Measurements from ENCODE around the gene ADAMTS17.

Gene ADAMTS17, protein sequence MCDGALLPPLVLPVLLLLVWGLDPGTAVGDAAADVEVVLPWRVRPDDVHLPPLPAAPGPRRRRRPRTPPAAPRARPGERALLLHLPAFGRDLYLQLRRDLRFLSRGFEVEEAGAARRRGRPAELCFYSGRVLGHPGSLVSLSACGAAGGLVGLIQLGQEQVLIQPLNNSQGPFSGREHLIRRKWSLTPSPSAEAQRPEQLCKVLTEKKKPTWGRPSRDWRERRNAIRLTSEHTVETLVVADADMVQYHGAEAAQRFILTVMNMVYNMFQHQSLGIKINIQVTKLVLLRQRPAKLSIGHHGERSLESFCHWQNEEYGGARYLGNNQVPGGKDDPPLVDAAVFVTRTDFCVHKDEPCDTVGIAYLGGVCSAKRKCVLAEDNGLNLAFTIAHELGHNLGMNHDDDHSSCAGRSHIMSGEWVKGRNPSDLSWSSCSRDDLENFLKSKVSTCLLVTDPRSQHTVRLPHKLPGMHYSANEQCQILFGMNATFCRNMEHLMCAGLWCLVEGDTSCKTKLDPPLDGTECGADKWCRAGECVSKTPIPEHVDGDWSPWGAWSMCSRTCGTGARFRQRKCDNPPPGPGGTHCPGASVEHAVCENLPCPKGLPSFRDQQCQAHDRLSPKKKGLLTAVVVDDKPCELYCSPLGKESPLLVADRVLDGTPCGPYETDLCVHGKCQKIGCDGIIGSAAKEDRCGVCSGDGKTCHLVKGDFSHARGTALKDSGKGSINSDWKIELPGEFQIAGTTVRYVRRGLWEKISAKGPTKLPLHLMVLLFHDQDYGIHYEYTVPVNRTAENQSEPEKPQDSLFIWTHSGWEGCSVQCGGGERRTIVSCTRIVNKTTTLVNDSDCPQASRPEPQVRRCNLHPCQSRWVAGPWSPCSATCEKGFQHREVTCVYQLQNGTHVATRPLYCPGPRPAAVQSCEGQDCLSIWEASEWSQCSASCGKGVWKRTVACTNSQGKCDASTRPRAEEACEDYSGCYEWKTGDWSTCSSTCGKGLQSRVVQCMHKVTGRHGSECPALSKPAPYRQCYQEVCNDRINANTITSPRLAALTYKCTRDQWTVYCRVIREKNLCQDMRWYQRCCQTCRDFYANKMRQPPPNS

DNA sequence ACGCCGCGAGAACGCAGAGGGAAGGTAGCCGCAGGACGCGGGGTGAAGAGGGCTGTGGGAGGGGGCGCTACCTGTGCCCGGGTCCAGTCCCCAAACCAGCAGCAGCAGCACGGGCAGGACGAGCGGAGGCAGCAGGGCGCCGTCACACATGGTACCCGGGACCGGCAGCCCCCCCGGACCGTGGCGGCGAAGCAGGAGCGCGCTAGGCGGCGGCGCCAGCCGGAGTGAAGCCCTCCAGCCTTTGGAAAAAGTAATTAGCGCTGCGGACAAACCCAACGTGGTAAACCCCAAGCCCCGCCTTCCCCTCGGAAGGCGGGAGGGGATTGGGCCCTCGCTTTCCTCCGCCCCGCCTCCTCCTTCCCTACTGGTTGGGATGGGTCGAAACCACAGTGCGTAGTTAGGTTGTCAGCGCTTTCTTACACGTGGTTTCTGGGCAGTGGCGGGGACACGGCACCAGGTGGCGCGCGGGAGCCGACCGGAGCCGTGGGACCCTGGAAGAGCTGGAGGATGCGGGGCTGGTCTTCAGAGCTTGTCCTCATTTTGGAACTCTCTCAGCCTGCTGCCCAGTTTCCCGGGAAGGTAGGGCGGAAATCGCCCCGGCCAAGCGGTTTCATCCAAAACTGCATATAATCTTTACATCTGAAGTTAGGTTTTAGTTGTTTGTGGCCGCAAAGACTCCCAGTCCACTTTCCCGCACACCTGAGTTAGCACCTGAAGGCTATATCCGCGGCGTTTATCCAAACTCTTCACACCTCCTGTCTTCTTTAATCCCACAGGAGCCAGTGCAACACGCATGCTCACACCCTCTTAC, at the start of gene ADAMTS17:
Gene ADAMTS17, minus strand, starts transcription at position 226 of the 811 bp plus-strand sequence. Its CDS starts 76 bp downstream, at position 150.
- peak; percentile 90 to 98 for DNase-seq

DNA sequence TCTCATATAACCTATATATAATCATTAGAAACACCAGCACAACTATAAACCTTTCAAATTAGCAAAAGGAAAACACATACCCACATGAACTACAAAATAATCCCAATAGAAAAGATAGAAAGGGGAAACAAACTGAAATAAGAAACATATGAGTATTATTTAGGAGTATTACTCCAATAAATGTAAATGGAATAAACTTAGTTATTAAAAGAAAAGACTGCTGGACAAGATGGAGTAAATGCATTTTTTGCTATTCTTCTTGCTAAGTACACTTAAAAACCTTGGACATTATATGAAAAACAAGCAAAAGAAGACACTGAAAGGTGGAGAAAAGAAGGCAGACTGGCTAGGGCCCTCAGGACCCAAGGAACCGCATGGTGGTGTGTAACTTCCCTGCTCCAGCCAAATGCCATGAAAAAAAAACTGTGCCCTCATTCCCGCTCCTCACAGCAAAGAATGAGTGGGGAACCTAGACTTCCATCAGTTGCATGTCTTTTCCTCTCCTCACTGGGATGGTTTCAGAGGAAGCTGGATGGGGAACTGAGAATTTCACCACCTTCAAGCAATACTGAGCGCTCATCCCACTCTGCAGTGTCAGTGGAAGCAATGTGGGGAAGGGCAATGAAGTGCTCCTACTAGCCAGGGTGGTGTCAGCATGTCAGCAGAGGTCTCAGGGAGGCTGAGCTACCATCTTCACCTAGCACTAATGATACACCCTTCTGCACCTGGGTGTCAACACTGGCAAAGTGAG, 43.7 kb upstream of the ADAMTS17 start:
- DNase-seq, result no peak

DNA sequence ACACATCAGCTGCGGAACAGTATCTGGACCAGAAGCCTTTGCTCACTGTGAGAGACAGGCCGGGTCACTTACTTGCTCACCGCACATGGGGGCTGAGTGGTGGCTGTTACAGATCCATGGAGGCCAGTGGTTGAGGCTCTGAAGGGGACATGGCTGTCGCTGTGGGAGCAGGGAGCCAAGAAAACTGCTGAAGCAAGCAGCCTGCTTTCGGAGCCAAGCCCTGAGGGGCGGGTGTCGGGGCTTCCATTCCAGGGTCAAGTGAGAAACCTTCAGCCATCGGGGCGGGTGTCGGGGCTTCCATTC, 42.3 kb upstream of the ADAMTS17 start:
- DNase-seq, result no peak

DNA sequence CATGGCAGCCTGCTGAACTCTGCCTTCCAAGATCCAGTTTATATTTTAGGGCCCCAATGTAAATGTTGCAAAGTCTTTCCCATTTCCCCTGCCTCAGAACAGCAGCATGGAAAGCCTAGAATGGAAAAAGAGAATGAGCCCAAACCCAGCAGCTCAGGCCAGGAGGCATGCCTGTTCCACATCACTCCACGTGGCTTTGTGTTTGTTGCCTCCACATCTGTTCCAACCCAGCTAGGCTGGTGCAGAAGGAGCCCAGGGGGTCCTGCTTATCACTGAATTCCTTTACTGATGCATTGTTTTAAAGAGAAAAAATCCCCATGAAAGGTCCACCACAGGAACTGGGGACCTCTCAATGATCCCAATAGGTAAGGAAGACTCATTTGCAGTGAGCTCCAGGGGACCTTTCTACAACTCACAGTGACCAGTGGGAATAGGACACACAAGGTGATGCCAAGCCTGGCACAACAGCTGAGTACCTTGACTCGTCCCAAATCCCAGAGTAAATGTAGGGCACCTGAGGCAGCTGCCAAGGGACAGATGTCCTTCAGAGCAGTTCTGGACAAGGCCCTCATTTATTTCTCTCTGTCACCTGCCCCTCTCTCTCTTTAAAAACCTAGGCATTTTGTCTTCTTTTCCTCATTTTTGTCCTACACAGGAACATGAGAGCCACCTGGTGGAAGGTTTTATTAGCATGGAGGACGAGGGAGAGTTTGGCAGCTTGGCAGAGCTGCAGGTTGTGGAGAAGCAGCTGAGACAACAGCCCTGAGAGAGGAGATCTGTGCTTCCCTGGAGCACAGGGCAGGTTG, 41.7 kb upstream of the ADAMTS17 start:
- DNase-seq, result peak in 1 of 2 experiments; percentile 38

DNA sequence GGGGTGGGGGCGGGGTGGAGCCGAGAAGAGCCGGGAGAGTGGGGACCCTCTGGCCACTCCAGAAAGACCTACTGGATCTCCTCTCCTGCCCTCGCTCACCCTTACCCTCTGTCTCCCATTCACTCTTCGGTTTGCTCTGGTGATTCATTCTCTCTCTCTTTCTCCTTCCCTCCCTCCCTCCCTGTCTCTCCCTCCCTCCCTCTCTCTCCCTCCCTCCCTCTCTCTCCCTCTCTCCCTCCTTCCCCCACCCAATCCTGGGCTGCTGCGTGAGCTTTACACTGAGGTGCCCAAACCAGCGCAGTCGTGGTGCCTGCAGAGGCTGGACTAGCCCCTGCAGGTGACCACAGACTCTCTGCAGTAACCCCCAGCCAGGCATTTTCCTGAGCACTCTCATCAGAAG, 32.2 kb upstream of the ADAMTS17 start:
- no peak for DNase-seq

DNA sequence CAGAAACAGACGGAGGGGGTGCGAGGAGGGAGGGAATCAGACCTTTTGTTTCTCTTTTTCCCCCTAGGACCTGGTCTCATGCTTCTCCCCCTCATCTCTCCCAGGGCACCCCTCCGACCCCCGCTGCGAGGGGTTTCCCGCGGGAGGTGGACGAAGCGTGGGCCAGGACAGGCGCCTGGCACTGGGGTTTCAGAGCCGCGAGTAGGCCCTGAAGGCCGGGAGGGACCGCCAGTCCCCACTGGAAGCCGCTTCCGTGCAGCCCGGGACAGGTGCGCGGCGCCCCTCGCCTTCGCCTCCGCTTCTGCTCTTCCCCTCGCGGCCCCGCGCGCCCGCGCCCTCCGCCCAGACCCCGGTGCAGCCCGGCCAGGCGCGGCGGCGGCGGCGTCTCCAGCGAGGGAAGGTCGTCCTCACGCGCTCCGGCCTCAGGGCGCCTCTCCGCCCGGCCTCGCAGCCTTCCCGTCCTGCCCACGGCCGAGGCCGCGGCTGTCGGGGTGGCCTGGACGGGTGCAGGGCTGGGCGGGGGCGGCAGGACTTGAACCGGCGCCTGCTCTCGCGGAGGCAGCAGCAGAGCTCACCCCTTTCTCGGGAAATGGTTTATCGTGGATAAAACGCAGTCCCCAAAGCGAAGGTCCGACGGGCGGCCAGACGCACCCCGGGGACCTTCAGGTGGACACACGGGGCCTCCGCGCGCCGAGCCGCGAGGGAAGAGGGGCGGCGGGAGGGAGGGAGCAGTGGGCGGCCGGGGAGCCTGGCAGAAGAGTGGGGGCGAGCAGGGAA, 31.5 kb upstream of the ADAMTS17 start:
- no peak for DNase-seq

DNA sequence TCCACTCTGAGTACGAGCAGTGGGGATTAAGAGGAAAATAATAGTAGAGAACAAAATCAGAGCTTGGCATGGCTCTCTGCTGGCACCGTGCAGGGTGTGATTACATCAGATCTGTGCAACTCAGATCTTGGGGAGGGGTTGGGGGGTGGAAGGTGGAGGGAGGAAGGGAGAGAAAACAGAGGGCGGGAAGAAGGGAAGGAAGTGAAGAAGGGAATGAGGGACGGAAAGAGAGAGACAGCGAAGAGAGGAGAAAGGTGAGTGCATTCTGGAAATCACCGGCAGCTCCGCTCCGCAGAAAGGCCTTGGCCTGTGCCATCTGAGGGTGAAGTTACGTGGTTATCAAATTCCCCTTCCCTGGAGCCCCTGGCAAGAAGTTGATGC, 31.0 kb upstream of the ADAMTS17 start:
- DNase-seq, result no peak

DNA sequence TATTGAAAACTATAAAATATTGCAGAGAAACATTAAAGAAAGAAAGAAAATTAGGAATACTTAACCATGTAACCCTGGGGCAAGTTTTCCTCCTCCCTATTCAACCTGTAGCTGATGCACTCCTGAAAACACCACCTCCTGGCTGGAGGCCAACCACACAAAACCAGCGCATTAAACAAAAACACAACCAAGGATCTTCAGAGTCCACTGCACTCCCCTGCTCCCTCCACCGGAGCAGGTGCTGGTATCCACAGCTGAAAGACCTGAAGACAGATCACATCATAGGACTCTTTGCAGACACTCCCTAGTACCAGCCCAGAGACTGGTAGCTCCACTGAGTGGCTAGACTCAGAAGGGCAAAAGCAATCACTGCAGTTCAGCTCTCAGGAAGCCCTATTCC, 13.6 kb upstream of the ADAMTS17 start:
- DNase-seq, result no peak

DNA sequence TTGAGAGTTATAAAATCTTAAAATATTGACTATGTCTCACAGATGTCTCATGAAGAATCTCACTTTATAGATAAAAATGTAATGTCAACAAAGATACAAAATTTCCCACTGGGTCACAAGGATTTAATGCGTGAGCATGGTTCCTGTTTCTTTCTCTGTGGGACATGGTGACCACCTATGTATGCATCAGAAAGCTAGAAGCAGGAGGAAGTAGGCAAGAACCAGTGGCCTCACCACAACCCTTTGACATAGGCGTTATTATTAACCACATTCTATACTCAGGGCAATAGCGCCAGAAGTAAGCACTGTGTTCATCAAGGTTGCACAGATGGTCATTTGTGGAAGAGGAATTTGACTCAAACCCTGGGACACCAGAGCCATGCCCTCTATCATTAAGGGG, 11.7 kb upstream of the ADAMTS17 start:
- no peak for DNase-seq

DNA sequence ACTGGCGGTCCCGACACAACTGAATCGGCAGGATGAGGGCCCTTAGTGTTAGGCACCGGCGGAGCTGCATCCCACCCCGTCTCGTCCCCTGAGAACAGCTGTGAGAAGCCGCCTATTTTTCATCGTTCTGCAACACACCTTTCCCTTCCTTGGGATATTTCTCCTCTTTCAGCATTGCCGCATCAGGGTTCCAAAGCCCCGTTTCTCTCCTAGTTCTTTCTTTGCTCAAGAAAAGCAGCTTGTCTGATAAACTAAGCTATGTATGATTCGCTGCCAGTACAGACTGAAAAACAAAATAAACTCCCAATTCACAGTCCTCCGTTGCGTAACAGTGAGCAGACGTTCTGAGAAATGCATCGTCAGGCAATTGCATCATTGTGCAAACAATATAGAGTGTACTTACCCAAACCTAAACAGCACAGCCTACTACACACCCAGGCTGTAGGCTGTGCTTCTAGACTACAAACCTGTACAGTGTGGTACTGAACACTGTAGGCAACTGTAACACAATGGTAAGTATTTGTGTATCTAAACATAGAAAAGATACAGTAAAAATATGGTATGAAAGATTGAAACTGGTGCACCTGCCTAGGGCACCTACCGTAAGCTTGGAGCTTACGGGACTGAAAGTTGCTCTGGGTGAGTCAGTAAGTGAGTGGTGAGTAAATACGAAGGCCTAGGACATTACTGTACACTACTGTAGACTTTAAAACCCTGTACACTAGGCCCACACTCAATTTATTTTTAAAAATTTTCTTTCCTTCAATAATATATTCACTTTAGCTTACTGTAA, 8.9 kb upstream of the ADAMTS17 start:
- no peak for DNase-seq

DNA sequence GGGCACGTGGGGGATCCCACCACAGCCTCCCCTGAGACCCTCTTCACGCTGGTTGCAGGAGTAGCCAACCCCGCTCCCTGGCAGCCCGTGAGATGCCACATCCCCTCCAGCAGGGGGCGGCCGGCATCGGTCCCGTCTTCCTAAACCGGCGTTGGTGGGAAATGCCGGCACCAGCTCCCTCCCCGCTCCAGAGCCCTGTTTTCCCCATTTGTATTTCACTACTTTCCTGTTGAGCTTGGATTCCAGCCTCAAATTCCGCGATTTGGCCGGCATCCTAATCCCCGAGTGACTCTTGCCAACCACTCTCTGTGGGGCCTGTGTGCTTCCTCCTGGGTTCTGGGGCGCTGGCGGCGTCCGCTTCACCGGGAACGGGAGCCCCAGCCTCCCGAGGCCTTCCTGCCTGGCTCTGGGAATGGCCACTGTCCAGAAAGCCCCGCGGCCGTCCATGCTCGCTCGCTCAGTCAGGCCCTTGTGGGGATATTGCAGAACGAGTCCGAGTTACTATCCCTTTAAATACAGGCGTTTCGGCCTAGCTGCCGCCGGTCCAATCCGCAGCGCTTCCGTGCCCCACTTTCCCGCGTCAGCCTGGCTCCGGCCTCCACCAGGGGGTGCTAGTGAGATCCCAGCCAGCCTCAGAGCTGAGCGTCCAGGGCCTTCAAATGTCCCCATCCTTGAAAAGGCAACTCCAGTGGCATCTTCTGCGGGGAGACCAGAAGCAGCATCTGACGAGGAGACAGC, 8.1 kb upstream of the ADAMTS17 start:
- DNase-seq, result peak; percentile 64 to 84

DNA sequence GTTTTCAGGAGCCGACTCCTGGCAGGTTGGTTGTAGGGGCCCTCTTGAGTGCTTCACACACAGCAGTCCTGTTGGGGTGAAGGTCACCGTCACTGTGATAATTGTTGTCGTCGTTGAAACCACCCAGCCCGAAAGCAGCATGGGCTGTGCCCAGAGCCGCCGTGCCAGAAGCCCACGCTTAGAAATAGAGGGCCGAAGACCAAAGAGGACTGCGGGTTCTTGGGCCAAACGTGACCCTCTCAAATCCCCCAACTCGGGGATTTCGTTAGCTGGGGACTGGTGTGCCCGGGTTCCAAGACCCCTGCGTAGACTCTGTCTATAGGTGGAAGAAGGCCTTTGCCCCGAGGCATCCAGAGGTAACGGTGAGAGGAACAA, 7.5 kb upstream of the ADAMTS17 start:
- DNase-seq, result no peak

DNA sequence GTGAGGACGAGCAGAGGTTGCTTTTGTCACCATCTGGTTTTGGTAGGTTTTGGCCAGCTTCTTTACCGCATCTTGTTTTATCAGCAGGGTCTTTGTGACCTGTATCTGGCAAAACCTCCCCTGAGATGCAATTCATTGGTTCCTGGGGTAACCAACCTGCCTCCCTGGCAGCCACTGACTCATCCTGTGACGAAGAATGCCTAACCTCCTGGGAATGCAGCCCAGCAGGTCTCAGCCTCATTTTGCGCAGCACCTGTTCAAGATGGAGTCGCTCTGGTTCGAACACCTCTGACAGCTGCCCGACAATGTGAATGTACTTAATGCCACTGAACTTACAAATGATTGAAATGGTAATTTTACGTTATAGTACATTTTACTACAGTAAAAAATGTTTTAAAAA, 6.8 kb upstream of the ADAMTS17 start:
- DNase-seq, result no peak

DNA sequence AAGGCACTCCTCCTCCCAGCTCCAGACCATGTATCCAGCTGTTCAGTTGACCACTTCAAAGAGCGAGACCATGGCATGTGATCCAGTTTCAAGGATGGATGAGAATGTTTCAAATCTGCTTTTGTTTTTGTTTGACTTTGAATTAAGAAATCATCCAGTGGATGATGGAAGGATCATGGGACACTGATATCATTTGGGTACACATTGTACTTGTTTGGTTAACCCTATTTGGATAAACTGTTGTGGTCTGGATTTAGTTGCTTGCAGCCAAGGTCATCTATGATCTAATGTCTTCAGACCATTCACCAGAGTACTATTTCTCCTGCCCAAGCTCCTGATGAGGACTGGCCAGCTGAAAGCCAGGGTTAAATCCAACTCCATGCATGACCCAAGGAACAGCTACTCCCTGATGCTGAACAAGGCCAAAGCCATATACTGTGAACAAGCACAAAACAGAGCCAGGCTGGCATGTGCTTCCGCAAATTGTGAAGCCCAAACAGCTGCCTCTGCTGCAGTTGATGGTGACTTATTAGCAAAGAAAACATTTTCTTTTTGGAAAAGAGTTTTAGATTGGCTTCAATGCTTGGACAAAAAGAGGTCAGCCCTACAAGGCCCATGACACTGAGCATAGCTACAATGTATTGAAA, 5.2 kb upstream of the ADAMTS17 start:
- no peak for DNase-seq

DNA sequence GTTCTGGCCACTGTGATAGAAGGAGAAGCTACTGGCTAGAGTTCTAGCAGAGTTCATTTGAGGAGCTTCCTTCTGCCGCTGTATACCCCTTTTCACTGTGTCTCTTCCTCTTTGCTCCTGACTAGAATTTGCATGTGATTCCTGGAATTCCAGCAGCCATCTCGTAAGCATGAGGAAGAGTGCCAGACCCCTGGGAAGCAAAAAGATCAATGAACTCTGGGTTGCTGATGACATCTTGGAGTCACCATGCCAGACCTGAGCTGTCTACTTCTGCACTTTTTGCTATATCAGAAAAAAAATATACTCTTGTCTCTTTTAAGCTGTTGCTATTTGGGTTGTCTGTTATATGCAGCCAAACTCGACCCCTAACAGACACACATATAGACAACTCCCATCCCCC, 3.7 kb upstream of the ADAMTS17 start:
- no peak for DNase-seq

DNA sequence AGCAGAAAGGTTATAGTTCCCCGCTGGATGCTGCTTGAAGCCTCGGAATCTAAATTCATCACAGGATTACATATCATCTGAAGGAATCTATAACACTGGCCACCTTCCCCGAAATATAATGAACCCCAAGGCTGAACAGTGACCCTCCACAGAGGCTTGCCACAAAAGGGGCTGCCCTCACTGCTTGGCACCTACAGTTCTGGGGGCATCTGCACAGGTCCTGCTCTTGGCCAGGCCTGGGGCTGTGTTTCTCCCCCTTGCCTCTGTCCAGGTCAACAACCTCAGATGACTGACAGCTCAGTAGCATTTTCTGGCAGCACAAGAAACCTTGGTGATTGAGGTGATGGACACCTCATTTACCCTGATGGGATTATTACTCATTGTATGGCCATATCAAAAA, 1.5 kb upstream of the ADAMTS17 start:
- DNase-seq, result no peak

DNA sequence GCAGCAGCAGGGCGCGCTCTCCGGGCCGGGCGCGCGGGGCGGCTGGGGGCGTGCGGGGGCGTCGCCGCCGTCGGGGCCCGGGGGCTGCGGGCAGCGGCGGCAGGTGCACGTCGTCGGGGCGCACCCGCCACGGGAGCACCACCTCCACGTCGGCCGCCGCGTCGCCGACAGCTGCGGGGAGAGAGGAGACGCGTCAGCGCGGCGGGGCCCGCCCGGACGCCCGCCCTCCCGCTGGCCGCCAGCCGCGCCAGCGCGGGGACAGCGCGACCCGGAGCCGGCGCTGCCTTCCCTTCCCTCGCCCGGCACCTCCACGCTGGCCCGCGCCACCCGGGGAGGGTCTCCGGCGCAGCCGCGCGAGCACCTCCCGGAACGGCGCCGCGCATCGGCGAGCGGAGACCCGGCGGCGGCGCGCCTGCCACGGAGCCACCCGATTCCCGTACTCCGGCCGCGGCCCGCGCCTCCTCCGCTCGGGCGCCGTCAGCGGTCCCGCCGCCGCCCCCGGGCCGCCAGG, 481 bp downstream of the ADAMTS17 start:
- no peak for DNase-seq

DNA sequence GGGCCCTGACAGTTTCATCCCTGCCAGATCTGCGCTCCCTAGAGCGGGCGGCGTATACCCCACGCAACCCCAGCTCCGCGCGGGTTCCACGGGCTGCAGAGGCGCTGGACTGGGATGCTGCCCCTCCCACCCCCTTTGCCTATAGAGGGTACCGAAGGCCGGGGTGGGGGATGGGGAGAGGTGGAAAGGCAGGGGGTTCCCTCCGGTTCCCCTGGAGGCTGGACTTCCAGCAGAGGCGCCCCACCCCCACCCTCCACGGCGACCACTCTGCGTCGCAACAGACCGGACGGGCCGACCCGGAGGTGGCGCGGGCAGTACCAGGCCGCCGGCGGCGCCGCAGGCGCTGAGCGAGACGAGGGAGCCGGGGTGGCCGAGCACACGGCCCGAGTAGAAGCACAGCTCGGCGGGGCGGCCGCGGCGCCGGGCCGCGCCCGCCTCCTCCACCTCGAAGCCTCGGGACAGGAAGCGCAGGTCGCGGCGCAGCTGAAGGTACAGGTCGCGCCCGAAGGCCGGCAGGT, 995 bp downstream of the ADAMTS17 start:
- DNase-seq, result no peak

All from SW 1271 (cell line).